ENCODE results near the gene UGP2. TPM values are rescaled to one million over a fixed set of nuclear protein-coding genes. Genes with fewer than 3 reads are reported as not detected.

The UGP2 gene
- total RNA-seq, 2 donors from 2014 or later, result 57.3 to 68.6 TPM

- DNase-seq (ENCODE audit: low spot score), result no peak
- Histone ChIP-seq H3K36me3 (no peaks in the 10 kb centered on the region), H3K27ac (no peak overlapping the region), H3K9me3 (no peaks in the 10 kb centered on the region), H3K4me3 (no peak overlapping the region), H3K4me1 (replicated peaks) (no peaks in the 10 kb centered on the region), H3K27me3 (replicated peaks; ENCODE audit: insufficient read depth) (no peaks in the 10 kb centered on the region)
- intact Hi-C loops (cut with DNase I), result no loop called here
- TF ChIP-seq POLR2A (IDR thresholded peaks at IDR 0.05) (no peak), POLR2AphosphoS5 (IDR thresholded peaks at IDR 0.05) (no peak), CTCF (IDR thresholded peaks at IDR 0.05) (no peak)
- WGBS, result 96% methylated on average over 5 of the region's 5 CpGs
Measured at GRCh38 chr2:63874204-63875130, 32.8 kb downstream of the UGP2 start.

GRCh38 chr2:63875131-63875527 lies 33.4 kb downstream of the UGP2 start:
- H3K9me3 ChIP-seq, result no peaks in the 10 kb centered on the region
- no peaks in the 10 kb centered on the region for H3K27me3 ChIP-seq (replicated peaks; ENCODE audit: insufficient read depth)
- intact Hi-C loops (cut with DNase I), result no loop called here
- no peaks in the 10 kb centered on the region for H3K36me3 ChIP-seq
- peak; percentile 12 for DNase-seq (ENCODE audit: low spot score)
- H3K27ac ChIP-seq, result peak overlapping the region in 1 of 2 donors; percentile 13
- H3K4me3 ChIP-seq, result no peak overlapping the region
- TF ChIP-seq POLR2AphosphoS5 (IDR thresholded peaks at IDR 0.05) (peak; percentile 23), POLR2A (IDR thresholded peaks at IDR 0.05) (no peak)
- WGBS, result 8% methylated on average over 1 of the region's 1 CpG
- H3K4me1 ChIP-seq (replicated peaks), result no peaks in the 10 kb centered on the region

- H3K9me3 ChIP-seq, result no peaks in the 10 kb centered on the region
- 40% methylated on average over 3 of the region's 3 CpGs for WGBS
- TF ChIP-seq CTCF (IDR thresholded peaks at IDR 0.05) (no peak), POLR2A (IDR thresholded peaks at IDR 0.05) (no peak), POLR2AphosphoS5 (IDR thresholded peaks at IDR 0.05) (no peak)
- intact Hi-C loops (cut with DNase I), result no loop called here
- no peaks in the 10 kb centered on the region for H3K4me1 ChIP-seq (replicated peaks)
- DNase-seq (ENCODE audit: low spot score), result no peak
- no peaks in the 10 kb centered on the region for H3K36me3 ChIP-seq
- no peak overlapping the region for H3K4me3 ChIP-seq
- peak overlapping the region in 1 of 2 donors; percentile 13 for H3K27ac ChIP-seq
- H3K27me3 ChIP-seq (replicated peaks; ENCODE audit: insufficient read depth), result no peaks in the 10 kb centered on the region
Measured at GRCh38 chr2:63875559-63876245, 34.0 kb downstream of the UGP2 start.

- 58% methylated on average over 5 of the region's 5 CpGs for WGBS
- Histone ChIP-seq H3K36me3 (no peaks in the 10 kb centered on the region), H3K27me3 (replicated peaks; ENCODE audit: insufficient read depth) (no peaks in the 10 kb centered on the region), H3K4me3 (no peak overlapping the region), H3K9me3 (no peaks in the 10 kb centered on the region), H3K4me1 (replicated peaks) (no peaks in the 10 kb centered on the region), H3K27ac (peak overlapping the region in 1 of 2 donors; percentile 13)
- no peak for DNase-seq (ENCODE audit: low spot score)
- intact Hi-C loops (cut with DNase I), result no loop called here
- no peak for TF ChIP-seq POLR2A (IDR thresholded peaks at IDR 0.05)
- no peak for TF ChIP-seq CTCF (IDR thresholded peaks at IDR 0.05)
- TF ChIP-seq POLR2AphosphoS5 (IDR thresholded peaks at IDR 0.05), result no peak
Measured at GRCh38 chr2:63876311-63876710, 34.6 kb downstream of the UGP2 start.

GRCh38 chr2:63878486-63878885 lies 36.8 kb downstream of the UGP2 start:
- Histone ChIP-seq H3K9me3 (no peaks in the 10 kb centered on the region), H3K4me3 (no peak overlapping the region), H3K4me1 (replicated peaks) (no peaks in the 10 kb centered on the region), H3K27ac (no peak overlapping the region), H3K27me3 (replicated peaks; ENCODE audit: insufficient read depth) (no peaks in the 10 kb centered on the region), H3K36me3 (no peaks in the 10 kb centered on the region)
- DNase-seq (ENCODE audit: low spot score), result no peak
- intact Hi-C loops (cut with DNase I), result no loop called here
- TF ChIP-seq POLR2A (IDR thresholded peaks at IDR 0.05) (no peak), POLR2AphosphoS5 (IDR thresholded peaks at IDR 0.05) (no peak), CTCF (IDR thresholded peaks at IDR 0.05) (no peak)
- WGBS, result 70% methylated on average over 1 of the region's 1 CpG
